Hematopoietic multipotent progenitor cell treated with erythropoietin and hydrocortisone succinate and interleukin-3 and kit ligand, for 8 days (in vitro differentiated cells): ENCODE data around the gene RASAL1.

ENCODE experiments used
- DNase-seq: peaks from one replicate; pipeline ENCODE4 v3.0.0-alpha.2; 2015

Gene RASAL1

GRCh38 chr12:113113397-113113796 lies 22.2 kb downstream of the RASAL1 start:
- no peak for DNase-seq

- DNase-seq: no peak
Measured at GRCh38 chr12:113112043-113112899, 23.3 kb downstream of the RASAL1 start.

GRCh38 chr12:113111247-113111646 lies 24.3 kb downstream of the RASAL1 start:
- no peak for DNase-seq

GRCh38 chr12:113109872-113110599 lies 25.5 kb downstream of the RASAL1 start:
- DNase-seq: no peak

- DNase-seq: no peak
Measured at GRCh38 chr12:113109360-113109759, 26.2 kb downstream of the RASAL1 start.

- no peak for DNase-seq
Measured at GRCh38 chr12:113108308-113108707, 27.3 kb downstream of the RASAL1 start.

GRCh38 chr12:113106361-113106760 lies 29.2 kb downstream of the RASAL1 start:
- no peak for DNase-seq

- no peak for DNase-seq
Measured at GRCh38 chr12:113105606-113106271, 29.8 kb downstream of the RASAL1 start.

- no peak for DNase-seq
Measured at GRCh38 chr12:113104953-113105510, 30.5 kb downstream of the RASAL1 start.

- DNase-seq: no peak
Measured at GRCh38 chr12:113103756-113104450, 31.7 kb downstream of the RASAL1 start.

GRCh38 chr12:113102811-113103210 lies 32.8 kb downstream of the RASAL1 start:
- DNase-seq: no peak

- DNase-seq: no peak
Measured at GRCh38 chr12:113101751-113102150, 33.8 kb downstream of the RASAL1 start.

GRCh38 chr12:113099764-113100163 lies 35.8 kb downstream of the RASAL1 start:
- DNase-seq: no peak

GRCh38 chr12:113099364-113099763 lies 36.2 kb downstream of the RASAL1 start:
- DNase-seq: no peak

GRCh38 chr12:113098441-113099028 lies 37.0 kb downstream of the RASAL1 start:
- DNase-seq: peak; percentile 66

GRCh38 chr12:113097716-113098440 lies 37.7 kb downstream of the RASAL1 start:
- no peak for DNase-seq

- no peak for DNase-seq
Measured at GRCh38 chr12:113096675-113097461, 38.7 kb downstream of the RASAL1 start.

- DNase-seq: no peak
Measured at GRCh38 chr12:113095405-113095804, 40.2 kb downstream of the RASAL1 start.

GRCh38 chr12:113094738-113095137 lies 40.8 kb downstream of the RASAL1 start:
- no peak for DNase-seq

- DNase-seq: no peak
Measured at GRCh38 chr12:113093409-113094101, 42.0 kb downstream of the RASAL1 start.
